ENCODE results near the gene GPD1.
"Not testable (repeated sequence)": the region's sequence is repeated elsewhere in the genome, so short reads cannot be mapped to it uniquely, and the experiment has no call there.

GPD1 gene

GRCh38 chr12:50132505-50133135 is 28.8 kb downstream of the GPD1 start:
- no peak for DNase-seq

DNA sequence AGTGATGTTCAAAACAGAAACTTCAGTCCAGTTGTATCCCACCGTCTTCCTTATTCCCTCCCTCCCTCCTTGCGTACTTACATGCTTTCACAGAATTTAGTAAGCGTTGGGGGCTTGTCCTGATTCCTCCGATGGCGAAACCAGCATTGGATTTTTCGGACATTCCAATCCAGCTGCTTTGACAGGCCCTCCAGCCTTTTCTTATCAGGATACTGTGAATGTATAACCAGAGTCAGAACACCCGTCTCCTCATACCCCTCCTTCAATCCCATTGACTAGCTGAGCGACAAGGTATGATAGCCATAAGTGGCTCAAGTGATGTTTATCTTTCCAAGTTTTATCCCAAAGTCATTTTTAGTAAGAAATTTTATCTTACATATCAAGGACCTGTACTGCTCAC is 39.2 kb downstream of the GPD1 start:
- no peak for DNase-seq

- DNase-seq: no peak
These were observed 41.6 kb downstream of the GPD1 start for GRCh38 chr12:50145439-50145838.

DNA sequence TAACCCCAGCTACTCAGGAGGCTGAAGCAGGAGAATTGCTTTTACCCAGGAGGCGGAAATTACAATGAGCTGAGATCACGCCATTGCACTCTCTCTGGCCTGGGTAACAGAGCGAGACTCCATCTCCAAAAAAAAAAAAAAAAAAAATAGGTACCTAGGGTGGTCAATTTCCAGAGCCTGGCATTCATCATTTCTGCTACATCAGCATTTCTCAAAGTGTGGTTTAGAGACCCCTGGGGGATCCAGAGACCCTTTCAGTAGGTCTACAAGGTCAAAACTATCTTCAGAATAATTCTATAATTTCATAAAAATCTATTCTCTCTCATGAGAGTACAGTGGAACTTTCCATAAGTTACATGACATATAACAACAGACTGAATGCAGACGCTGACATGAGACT is 43.5 kb downstream of the GPD1 start:
- no peak for DNase-seq

DNA sequence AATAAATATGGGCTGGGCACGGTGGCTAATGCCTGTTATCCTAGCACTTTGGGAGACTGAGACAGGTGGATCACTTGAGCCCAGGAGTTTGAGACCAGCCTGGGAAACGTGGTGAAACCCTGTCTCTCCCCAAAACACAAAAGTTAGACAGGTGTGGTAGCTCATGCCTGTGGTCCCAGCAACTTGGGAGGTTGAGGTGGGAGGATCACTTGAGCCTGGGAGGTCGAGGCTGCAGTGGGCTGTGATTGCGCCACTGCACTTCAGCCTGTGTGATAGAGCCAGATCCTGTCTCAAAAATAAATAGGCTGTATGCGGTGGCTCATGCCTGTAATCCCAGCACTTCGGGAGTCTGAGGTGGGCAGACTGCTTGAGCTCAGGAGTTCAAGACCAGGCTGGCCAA is 44.2 kb downstream of the GPD1 start:
- DNase-seq: not testable (repeated sequence)

DNA sequence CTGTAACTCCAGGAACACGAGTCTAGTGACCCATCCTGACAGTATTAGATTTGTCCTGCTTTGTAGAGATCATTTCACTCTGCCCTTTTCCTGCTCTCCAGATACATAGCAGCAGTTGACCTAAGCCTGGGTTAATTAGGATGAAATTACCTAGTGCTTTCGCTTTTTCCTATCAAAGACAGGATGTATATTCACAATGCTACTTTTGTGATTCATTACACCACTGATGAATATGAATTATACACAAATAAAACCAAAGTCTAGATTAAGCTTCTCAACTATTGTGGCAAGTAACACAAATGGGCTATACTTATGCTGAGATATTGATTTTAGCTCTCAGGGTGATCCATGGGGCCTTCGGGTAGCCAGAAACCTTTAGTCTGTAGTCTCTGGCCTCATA is 45.5 kb downstream of the GPD1 start:
- no peak for DNase-seq

DNA sequence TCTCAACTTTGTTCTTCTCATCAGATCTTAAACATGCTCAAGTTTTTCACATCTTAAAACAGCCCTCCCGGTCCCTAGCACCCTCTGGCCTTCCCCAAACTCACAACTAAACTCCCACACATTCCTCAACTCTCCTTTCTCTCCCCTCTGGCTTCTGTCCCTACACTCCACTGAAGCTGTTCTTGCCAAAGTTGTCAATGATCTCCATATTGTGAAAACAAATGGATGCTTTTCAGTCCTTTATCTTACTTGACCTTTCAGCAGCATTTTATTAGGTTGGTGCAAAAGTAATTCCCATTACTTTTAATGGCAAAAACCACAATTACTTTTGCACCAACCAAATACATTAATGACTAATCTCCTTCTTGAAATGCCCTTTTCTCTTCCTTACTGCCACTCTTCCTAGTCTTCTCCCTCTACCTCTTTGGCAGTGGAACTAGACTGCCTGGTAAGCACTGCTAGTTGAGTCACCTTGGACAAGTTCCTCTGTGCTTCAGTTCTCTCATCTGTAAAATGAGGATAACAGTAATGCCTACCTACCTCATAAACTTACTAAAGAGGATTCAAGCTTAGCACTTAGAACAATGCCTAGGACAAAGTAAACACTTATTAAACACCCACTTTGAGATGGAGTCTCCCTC is 47.4 kb downstream of the GPD1 start:
- no peak for DNase-seq

DNA sequence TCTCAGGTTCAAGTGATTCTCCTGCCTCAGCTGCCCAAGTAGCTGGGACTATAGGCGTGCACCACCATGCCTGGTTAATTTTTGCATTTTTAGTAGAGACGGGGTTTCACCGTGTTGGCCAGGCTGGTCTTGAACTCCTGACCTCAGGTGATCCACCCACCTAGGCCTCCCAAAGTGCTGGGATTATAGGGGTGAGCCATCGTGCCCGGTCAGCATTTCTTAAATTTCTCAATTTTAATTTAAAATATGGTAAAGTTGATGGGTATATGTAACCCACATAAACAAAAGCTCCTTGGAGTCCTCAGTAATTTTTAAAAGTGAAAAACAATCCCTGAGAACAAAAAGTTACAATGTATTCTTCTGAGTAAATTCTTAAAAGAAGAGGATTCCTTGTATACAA is 51.1 kb downstream of the GPD1 start:
- not testable (repeated sequence) for DNase-seq

GRCh38 chr12:50156641-50157040 is 52.8 kb downstream of the GPD1 start:
- DNase-seq: no peak

DNA sequence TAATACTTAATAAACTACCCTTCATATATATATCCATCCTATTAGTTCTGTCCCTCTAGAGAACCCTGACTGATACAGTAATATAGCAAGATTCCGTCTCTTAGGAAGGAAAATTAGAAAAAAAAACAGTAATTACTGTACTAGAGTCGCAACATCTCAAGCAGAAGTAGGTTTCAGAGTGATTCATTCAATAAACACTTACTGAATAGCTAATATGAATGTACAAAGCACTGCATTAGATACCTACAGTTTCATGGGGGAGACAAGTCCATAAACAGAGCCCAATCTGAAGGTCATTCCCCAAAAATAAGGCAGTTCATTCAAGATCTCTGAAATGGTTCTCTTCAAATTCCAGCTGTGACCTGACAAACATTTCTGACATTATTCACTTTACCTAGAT is 53.5 kb downstream of the GPD1 start:
- DNase-seq: no peak

DNA sequence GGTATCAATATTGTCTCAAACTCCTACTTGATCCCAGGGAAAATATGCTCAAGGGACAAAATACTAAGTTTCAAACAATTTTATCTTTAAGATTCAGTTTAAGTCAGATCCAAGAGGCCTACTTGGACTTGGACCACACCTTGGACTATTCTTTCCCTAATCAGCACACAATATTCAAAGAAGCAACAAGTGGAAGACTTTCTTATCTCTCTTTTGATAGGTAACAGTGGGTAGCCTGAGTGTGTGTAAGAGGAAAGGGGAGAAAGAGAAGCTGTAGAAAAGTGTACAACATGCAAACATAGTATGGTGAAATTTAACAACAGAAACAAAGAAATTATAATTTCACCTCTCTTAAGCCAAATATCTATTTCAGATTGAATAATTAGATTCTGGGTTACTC is 56.8 kb downstream of the GPD1 start:
- DNase-seq: no peak

Data from cortex of kidney (tissue), 1 donor.